Measurements from ENCODE around the gene SSH2. TPM values are rescaled to one million over a fixed set of nuclear protein-coding genes. Genes with fewer than 3 reads are reported as not detected.

Gene SSH2
- total and polyA plus RNA-seq, 9 of the 15 experiments (the other 6 are each of a cell fraction or from before 2014, with no cell fraction given): 3.9 to 16.1 (median 10.2) TPM

- TF ChIP-seq, protein P1, sequence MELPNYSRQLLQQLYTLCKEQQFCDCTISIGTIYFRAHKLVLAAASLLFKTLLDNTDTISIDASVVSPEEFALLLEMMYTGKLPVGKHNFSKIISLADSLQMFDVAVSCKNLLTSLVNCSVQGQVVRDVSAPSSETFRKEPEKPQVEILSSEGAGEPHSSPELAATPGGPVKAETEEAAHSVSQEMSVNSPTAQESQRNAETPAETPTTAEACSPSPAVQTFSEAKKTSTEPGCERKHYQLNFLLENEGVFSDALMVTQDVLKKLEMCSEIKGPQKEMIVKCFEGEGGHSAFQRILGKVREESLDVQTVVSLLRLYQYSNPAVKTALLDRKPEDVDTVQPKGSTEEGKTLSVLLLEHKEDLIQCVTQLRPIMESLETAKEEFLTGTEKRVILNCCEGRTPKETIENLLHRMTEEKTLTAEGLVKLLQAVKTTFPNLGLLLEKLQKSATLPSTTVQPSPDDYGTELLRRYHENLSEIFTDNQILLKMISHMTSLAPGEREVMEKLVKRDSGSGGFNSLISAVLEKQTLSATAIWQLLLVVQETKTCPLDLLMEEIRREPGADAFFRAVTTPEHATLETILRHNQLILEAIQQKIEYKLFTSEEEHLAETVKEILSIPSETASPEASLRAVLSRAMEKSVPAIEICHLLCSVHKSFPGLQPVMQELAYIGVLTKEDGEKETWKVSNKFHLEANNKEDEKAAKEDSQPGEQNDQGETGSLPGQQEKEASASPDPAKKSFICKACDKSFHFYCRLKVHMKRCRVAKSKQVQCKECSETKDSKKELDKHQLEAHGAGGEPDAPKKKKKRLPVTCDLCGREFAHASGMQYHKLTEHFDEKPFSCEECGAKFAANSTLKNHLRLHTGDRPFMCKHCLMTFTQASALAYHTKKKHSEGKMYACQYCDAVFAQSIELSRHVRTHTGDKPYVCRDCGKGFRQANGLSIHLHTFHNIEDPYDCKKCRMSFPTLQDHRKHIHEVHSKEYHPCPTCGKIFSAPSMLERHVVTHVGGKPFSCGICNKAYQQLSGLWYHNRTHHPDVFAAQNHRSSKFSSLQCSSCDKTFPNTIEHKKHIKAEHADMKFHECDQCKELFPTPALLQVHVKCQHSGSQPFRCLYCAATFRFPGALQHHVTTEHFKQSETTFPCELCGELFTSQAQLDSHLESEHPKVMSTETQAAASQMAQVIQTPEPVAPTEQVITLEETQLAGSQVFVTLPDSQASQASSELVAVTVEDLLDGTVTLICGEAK (IDR thresholded peaks at IDR 0.05): peak; percentile 72
- TF ChIP-seq, protein P1 (CRISPR knock-in tag; IDR thresholded peaks at IDR 0.05): no peak
- TF ChIP-seq MED1 (CRISPR knock-in tag; IDR thresholded peaks at IDR 0.05; ENCODE audit: borderline replicate concordance) (no peak), ZBTB7A (IDR thresholded peaks at IDR 0.05; ENCODE audit: borderline replicate concordance, control insufficient read depth, low read depth, low read length) (no peak), ZNF507 (tag; conservative IDR thresholded peaks at IDR 0.05) (no peak), NCOA1 (IDR thresholded peaks at IDR 0.05; ENCODE audit: low read depth) (peak; percentile 65; the same call in 1 of the 2 replicates), ZNF551 (CRISPR knock-in tag; IDR thresholded peaks at IDR 0.05) (no peak), KLF16 (IDR thresholded peaks at IDR 0.05) (peak; percentile 86), GABPA (tag; conservative IDR thresholded peaks at IDR 0.05; ENCODE audit: low read depth) (peak; percentile 80), SMAD4 (CRISPR knock-in tag; conservative IDR thresholded peaks at IDR 0.05) (peak; percentile 99), ELK1 (CRISPR knock-in tag; IDR thresholded peaks at IDR 0.05) (no peak), NR3C1 (CRISPR knock-in tag; IDR thresholded peaks at IDR 0.05) (no peak), HSF4 (CRISPR knock-in tag; IDR thresholded peaks at IDR 0.05; ENCODE audit: borderline replicate concordance) (no peak), SAFB2 (IDR thresholded peaks at IDR 0.05; ENCODE audit: borderline replicate concordance, low read depth, low read length, severe bottlenecking) (no peak), ZSCAN32 (CRISPR knock-in tag; IDR thresholded peaks at IDR 0.05) (no peak), SNIP1 (IDR thresholded peaks at IDR 0.05; ENCODE audit: low read depth) (no peak), MCM5 (IDR thresholded peaks at IDR 0.05; ENCODE audit: low read depth) (no peak), FOXJ3 (CRISPR knock-in tag; IDR thresholded peaks at IDR 0.05) (no peak)
- TF ChIP-seq, protein P2, sequence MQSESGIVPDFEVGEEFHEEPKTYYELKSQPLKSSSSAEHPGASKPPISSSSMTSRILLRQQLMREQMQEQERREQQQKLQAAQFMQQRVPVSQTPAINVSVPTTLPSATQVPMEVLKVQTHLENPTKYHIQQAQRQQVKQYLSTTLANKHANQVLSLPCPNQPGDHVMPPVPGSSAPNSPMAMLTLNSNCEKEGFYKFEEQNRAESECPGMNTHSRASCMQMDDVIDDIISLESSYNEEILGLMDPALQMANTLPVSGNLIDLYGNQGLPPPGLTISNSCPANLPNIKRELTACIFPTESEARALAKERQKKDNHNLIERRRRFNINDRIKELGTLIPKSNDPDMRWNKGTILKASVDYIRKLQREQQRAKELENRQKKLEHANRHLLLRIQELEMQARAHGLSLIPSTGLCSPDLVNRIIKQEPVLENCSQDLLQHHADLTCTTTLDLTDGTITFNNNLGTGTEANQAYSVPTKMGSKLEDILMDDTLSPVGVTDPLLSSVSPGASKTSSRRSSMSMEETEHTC (IDR thresholded peaks at IDR 0.05): no peak
Measured at GRCh38 chr17:29726715-29727252, 203.2 kb downstream of the SSH2 start (continued).
